Peyer's patch (tissue), 4 donors: ENCODE data around the gene HNRNPU.

Experiments
- CTCF ChIP-seq, 6 experiments: fragments of 450-650 bp in 4 of 6; fragments of 200-600 bp in 2 of 6; sonication (generic) in 1 of 6; IDR thresholded peaks; one replicate each; pipeline ENCODE4 v1.5.1; 2017 to 2019; ENCODE audit warnings: antibody characterized with exemption in 6 of 6, mild to moderate bottlenecking in 3 of 6, moderate library complexity in 1 of 6
- POLR2A ChIP-seq, 2 donors: fragments of 450-650 bp; IDR thresholded peaks; one replicate each; pipeline ENCODE4 v1.5.1; 2017; ENCODE audit warnings: antibody characterized with exemption in 2 of 2, mild to moderate bottlenecking in 2 of 2, moderate library complexity in 2 of 2

- TF ChIP-seq CTCF (IDR thresholded peaks at IDR 0.05), result no peak
- TF ChIP-seq POLR2A (IDR thresholded peaks at IDR 0.05), result no peak
These were observed 15.0 kb downstream of the HNRNPU start for GRCh38 chr1:244849189-244849866.
